Posterior cingulate gyrus (tissue), 11 donors: ENCODE data around the gene TBCK.
"Not testable (repeated sequence)": the region's sequence is repeated elsewhere in the genome, so short reads cannot be mapped to it uniquely, and the experiment has no call there.

Experiments used
- DNase-seq, 10 donors: peaks; one replicate each; pipeline versions ENCODE4 v3.0.0 to v3.0.0-alpha.2; 2020 to 2021; ENCODE audit warnings: mixed read lengths in 3 of 10
- intact Hi-C: fragments of 100-400 bp; cut with DNase I; formaldehyde crosslinking; loops from one replicate; pipeline ENCODE4 v1.15.1; 2023

Gene TBCK

DNA sequence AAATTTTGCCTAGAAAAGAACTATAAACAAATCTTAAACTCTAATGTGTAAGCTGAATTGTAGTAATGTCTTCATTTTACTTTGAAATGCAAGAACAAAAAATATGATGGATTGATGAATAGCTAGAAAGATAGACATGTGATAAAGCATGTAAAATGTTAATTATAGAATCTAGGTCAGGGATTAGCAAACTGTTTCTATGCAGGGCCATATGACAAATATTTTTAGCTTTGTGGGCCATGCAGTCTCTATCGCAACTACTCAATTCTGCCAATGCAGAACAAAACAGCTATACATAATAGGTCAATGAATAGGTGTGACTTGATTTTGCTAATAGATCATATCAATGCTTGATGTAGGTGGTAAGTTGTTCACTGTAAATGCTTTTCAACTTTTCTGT lies 75.3 kb downstream of the TBCK start:
- intact Hi-C loops: no loop called here
- DNase-seq: no peak

DNA sequence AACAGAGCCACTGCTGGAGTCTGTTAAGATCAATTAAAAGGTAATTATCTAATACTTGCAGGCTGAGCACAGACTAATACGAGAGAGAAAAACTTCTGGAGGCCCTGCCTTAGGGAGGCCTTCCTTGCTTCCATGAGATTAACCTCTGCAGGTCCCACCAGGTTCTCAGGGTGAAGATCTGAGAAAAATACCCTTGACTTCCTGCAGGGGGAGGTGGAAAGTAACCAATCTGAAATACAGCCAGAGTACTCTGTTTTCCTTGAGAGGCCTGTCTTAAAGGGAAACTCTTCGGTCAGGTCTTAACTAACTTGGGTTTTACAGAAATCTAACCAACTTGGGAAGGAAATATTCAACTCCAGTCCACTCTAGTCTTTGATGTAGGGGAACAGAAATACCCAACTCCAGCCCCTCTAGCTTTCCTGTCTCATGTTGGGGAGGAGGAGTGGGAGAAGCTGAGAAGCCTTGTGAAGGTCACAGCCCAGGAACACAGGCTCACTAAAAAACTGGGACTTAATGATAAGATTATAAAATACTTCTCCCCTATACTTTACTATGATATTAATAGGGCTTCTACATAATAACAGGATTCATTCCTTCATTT lies 77.1 kb downstream of the TBCK start:
- DNase-seq: no peak

DNA sequence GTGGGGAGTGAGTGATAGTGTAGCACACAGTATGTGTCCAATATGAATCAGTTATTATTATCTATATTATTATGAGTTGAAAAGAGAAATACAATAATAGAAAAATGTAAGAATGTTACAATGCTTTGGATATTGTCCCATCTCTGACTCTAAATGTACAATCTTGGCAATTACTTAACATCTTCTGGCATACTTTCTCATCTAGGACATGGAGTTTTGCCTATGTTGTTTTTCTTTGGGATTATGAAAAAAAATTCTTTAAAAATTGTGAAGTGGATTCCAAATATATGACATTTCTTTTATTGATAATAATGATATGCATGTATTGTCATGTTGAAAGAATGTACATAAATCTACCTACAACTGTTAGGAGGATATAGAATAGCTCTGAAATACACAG lies 84.1 kb downstream of the TBCK start:
- intact Hi-C loops: no loop called here
- DNase-seq: no peak

More for the DNA sequence above, 77.1 kb downstream of the TBCK start:
- intact Hi-C loops: no loop called here

DNA sequence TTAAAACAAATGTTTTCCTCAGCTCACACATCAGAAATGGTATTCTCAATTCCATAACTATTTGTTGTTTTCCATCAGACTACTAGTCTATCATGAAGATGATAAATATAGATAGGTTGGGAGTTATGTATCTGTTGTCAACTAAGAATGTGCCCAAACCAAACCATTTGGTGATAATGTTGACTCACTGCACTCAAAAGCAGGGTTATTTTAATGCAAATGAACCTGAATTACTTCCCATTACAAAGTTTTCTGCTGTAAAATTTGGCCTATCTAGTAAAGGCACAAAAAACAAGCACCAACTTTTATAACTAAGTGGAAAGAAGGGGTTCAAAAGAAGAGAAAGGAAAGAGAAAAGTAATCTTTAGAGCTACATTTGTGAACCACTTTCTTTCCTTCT lies 93.5 kb downstream of the TBCK start:
- intact Hi-C loops: no loop called here
- no peak for DNase-seq

DNA sequence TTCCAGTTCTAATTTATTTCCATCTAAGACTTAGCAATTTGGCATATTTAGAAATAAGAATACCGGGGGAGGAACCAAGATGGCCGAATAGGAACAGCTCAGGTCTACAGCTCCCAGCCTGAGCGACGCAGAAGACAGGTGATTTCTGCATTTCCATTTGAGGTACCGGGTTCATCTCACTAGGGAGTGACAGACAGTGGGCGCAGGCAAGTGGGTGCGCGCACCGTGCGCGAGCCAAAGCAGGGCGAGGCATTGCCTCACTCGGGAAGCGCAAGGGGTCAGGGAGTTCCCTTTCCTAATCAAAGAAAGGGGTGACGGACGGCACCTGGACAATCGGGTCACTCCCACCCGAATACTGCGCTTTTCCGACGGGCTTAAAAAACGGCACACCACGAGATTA lies 102.7 kb downstream of the TBCK start:
- intact Hi-C loops, DNase-seq: not testable (repeated sequence)

DNA sequence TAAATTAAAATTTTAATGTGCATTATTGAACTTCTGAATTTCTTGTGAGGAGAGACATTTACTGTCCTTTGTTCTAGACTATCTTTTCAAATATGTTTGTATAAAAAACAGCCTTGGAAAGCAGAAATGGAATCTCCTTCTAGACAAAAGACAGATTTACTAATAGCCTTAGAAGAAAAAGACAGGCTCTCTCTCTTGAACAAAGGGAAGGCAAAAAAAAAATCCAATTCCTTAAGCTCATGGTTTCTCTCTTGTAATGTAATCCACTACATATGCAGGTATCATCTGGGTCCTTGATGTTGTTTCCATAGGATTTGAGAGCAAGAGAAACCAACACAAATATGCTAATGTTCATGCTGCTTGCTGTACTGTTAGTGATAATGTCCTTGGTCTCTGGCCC lies 106.0 kb downstream of the TBCK start:
- DNase-seq: no peak
- intact Hi-C loops: no loop called here

DNA sequence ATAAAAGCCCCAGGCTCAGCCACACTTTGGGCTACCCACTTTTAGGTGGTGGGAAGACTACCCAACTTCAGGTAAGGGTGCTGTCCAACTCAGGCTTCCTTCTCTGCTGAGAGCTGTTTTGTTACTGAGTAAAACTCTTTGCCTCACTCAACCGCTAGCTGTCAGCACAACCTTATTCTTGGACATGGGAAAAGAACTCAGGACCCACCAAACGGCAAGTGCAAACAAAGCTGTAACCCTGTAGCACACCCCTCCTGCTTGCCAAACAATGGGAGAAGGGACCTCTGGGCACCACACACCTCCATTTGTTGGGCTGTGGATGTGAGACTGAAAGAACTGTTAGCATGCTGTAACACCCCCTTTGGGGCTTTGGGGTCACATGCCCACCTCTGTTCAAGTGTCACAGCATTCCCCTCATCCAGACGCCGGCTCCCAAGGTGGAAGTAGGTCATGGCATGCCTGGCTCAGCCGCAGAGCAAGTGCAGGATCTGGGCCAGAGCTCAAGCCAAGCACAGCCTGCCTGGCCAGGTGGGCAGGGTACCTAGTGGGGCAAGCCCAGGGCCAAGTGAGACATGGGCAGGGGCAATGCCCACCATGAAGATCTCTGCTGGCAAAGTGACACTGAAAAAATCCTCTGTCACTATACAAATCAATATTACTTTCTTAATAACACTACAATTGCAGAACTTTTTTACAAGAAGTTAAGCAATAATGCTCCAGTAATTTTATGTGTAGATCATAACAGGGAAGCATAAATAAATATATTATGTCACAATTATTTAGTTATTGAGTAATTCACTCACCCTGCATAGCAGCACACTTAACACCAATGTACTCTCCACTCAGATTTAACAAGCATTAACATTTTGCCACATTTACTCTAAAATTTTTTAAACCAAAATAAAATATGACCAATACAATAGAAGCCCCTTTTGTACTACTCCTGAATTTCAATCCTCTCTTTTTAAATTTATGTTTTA lies 107.2 kb downstream of the TBCK start:
- intact Hi-C loops: no loop called here
- DNase-seq: peak in 3 of 10 donors; percentile 66 to 77 (median 74)

DNA sequence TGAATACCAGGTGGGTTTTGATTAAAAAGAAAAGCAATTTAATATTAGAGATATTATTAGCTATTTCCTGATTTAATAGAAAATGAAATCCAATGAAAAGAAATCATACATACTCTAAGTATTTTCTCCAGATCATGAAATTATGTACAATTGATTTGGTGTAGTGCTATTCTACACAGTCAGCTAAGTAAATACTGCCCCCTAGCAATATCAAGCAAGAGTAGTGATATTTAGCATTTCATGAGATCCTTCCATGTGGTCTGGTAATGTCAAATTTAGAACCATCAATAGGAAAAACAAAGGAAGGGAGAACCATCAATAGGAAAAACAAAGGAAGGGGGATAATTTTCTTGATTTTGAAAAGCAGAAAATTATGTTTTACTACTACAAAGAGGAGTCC lies 114.6 kb downstream of the TBCK start:
- DNase-seq: no peak
- intact Hi-C loops: no loop called here

DNA sequence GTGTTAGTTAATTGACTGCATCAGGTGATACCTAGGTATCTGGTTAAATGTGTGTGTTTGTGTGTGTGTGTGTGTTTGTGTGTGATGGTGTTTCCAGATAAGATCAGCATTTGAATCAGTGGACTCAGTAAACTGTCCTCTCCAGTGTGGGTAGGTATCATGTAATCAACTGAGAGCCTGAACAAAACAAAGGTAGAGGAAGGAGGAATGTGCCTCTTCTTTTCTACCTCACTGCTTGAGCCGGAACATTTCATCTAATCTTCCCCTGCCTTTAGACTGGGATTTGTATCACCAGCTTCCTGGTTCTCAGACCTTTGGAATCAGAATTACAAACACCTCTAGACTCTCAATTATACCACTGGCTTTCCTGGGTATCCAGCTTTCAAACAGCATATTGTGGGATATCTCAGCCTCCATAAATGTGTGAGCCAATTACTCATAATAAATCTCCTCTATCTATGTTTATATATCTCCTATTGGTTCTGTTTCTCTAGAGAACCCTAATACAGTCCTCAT lies 120.5 kb downstream of the TBCK start:
- no peak for DNase-seq
- intact Hi-C loops: no loop called here

DNA sequence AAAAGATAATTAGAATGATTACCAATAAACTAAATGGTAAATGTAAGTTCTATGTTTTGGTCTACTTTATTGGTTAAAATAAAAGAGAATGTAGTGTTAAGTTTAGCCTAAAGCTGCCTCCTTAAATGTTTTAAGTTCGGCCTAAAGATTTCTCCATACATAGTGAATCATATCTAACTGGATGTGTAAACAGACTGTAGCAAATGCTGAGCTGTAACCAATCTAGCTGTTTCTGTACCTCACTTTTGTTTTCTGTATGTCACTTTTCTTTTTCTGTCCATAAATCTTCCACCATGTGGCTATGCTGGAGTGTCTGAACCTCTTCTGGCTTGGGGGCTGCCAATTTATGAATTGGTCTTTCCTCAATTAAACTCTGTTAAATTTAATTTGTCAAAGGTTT lies 121.2 kb downstream of the TBCK start:
- intact Hi-C loops: no loop called here
- no peak for DNase-seq

DNA sequence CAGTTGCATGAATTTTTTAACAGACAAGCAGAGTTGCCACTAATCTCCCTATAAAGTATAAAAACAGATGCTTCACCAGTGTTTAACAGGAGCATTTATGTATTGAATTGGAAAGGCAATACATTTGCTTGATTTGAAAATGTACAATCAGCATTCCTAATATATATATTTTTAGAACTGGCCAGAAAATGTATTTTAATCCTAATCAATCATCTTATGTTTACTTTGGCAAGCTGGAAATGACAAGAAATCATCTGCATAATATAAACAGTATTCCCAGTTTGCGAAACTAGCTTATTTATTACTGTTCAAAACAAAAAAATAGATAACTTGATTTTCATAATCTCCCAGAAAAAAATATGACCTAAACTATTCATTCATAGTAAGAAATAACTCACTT lies 123.9 kb downstream of the TBCK start:
- no peak for DNase-seq
- intact Hi-C loops: no loop called here

DNA sequence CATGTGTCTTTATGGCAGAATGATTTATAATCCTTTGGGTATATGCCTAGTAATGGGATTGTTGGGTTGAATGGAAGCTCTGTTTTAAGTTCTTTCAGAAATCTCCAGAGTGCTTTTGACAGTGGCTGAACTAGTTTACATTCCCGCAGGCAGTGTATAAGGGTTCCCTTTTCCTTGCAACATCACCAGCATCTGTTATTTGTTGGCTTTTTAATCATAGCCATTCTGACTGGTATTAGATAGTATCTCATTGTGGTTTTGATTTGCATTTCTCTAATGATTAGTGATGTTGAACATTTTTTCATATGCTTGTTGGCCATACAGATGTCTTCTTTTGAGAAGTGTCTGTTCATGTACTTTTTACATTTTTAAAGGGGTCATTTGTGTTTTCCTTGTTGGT lies 129.8 kb downstream of the TBCK start:
- no peak for DNase-seq
- intact Hi-C loops: no loop called here

DNA sequence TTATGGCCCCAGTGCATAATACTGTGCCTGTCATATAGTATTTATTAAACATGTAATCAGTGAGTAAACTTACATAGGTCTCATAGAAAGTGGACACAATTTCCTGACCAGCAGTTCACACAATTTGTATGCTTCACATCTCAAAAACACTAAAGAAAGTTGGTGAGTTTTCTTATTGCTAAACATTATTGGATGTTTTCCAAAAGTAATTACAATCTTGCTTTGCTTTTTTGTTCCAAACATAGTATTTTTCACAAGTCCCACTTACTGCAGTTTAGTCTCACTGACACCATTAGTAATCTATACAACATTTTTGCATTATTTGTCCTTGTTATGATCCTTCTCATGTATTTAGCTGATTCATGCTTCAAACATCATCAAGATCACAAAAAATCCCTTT lies 132.5 kb downstream of the TBCK start:
- no peak for DNase-seq
- intact Hi-C loops: no loop called here

DNA sequence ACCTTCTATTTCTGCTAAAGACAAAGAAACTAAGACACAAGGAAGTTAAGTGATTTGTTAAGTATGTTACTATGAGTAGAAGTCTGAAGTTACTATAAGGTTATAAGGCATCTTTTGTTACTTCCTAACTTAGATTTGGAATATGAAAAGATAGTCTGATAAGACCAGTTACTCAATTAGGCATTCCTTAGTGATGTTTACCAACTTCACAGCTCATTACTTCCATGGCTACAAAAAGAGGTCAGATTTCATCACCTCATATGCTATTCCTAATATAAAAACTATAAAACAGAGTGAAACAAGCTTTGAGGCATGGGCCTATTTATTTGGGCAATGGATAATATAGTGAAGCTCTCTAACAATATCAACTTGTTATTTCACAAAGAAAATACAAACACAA lies 143.1 kb downstream of the TBCK start:
- intact Hi-C loops: no loop called here

DNA sequence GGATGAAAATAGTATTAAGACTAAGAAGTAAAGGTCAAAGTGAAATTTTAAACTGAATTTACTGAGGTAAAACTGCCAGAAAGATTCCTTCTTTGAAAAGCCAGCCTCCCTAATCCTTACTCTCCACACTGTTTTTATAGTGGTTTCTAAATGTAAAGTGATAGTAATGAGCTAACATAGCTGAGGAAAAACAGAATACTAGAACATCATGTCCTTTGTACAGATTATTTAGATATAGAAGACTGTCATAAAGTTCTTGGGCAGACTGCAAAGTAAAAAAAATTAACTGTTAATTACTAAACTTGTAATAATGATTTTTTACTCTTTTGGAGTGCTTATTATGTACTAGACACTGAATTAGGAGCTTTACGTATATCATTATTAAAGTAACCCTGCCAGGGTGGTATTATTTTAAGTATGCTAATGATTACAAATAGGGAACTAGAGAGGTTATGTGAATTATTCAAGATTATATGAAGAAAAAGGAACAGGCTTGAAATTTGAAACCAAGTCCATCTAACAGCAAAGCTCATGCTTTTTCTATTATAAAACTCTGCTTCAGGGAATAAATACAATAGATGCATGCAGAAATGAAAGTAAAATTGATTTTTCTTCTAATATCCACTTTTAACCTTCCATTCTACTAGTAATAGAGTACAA lies 150.5 kb downstream of the TBCK start:
- DNase-seq: no peak

More for the DNA sequence above, 143.1 kb downstream of the TBCK start:
- no peak for DNase-seq

DNA sequence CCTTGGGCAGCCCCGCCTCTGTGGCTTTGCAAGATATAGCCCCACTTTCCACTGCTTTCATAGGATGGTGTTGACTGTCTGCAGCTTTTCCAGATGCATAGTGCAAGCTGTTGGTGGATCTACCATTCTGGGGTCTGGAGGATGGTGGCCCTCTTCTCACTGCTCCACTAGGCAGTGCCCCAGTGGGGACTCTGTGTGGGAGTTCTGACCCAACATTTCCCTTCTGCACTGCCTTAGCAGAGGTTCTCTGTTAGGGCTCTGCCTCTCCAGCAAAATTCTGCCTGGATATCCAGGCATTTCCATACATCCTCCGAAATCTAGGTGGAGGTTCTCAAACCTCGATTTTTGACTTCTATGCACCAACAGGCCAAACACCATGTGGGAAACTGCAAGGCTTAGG lies 153.7 kb downstream of the TBCK start:
- intact Hi-C loops: no loop called here
- DNase-seq: peak in 1 of 10 donors; percentile 30

More for the DNA sequence above, 150.5 kb downstream of the TBCK start:
- intact Hi-C loops: no loop called here

DNA sequence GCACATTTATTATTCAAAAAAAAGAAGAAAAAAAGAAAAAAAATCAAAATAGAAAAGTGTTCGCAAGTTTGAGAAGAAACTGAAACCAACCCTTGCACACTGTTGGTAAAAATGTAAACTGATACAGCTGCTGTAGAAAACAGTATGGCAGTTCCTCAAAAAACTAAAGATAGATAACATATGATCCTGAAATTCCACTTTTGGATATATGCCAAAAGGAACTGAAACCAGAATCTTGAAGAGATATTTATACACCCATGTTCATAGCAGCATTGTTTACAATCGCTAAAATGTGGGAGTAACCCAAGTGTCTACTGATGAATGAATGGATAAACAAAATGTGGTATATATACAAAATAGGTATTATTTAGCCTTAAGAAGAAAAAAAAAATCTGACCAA lies 155.4 kb downstream of the TBCK start:
- DNase-seq: no peak
- intact Hi-C loops: no loop called here

DNA sequence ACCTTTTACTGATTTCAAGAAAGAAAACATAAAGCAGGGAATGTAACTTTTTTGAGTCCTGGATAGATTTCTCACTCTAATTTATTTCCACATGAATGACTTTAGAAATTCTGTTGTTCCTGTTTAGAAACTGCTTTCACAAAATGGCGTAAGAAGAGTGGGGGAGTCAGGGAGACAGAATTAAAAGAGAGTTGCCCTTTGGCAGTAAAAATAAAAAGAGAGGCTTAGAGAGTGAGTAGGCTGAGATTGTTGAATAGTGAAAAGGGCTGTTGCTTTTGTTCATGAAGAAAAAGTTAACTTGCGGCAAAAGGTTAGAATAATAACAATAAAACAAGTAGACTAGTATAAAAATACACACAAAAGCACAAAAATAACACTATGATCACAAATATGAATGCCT lies 166.1 kb downstream of the TBCK start:
- intact Hi-C loops: no loop called here
- DNase-seq: no peak

DNA sequence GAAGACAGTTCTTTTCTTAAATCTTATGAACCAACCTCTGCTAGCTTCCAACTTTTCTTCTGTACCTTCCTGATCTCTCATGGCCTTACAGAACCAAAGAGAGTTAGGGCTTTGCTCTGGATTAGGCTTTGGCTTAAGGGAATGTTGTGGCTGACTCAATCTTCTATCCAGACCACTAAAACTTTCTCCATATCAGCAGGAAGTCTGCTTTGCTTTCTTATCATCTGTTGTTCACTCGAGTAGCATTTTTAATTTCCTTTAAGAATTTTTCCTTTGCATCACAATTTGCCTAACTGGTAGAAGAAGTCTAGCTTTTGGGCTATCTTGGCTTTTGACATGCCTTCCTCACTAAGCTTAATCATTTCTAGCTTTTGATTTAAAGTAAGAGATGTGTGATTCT lies 167.0 kb downstream of the TBCK start:
- intact Hi-C loops: no loop called here
- DNase-seq: no peak

DNA sequence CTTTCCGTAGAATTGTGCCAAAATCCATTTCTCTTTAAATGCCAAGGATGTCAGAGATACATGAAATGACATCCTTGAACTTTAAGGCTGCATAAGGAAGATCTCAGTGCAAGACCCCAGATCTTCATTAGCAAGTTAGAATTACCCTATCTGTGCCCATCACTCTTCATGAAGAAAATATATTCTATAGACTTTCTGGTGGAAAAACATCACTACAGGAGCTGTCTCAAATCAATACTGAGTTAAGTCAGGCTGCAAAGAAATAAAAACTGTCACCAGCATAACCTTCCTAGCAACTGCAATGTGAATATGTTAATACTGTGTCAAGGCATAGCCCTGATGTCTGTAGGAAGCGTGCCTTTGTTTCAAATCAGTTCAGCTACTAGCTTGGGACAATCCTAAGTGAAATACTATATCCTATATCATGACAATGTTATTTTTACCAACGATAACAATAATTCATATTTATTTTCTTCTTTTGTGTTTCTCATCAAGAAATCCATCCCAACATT lies 173.3 kb downstream of the TBCK start:
- intact Hi-C loops: no loop called here
- DNase-seq: no peak

DNA sequence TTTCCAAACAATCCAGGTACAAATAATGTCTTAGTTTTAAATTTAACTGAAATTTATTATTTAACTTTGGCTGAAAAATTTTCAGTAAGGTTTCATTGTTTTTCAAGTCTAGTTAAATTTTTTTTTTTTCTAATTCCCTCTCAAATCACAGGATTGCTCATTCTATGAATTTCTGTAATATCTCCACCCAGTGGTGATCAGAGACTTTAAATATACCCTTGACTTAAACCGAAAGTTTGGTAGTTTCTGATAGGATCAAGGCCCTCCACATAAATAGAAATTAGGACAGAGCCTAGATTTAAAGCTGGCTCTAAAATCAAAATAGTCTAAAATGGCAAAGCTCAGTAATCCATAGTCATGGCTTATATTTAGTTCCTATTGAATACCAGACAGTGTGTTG lies 175.4 kb downstream of the TBCK start:
- no peak for DNase-seq
- intact Hi-C loops: no loop called here
